B cell (primary cell): Measurements from ENCODE around the gene ZDHHC7.

Source experiments
- CTCF ChIP-seq: fragments of 200-600 bp; IDR thresholded peaks from one replicate; pipeline ENCODE4 v1.8.0; 2022; ENCODE audit warnings: antibody characterized with exemption, mild to moderate bottlenecking
- EZH2 ChIP-seq: IDR thresholded peaks from 2 replicates; pipeline ENCODE4 v1.6.1; 2012; ENCODE audit warnings: borderline replicate concordance, low read depth, mild to moderate bottlenecking, moderate library complexity, low read length; ENCODE audit not compliant: insufficient read depth, poor library complexity, severe bottlenecking

- TF ChIP-seq CTCF (peak; percentile 30), EZH2 (no peak)
Measured at GRCh38 chr16:84950906-84951305, 60.4 kb downstream of the ZDHHC7 start.
